Measurements from ENCODE around the gene MAPK10.
"Not testable (repeated sequence)": the region's sequence is repeated elsewhere in the genome, so short reads cannot be mapped to it uniquely, and the experiment has no call there.

Gene MAPK10

GRCh38 chr4:86338989-86339388, 20.9 kb downstream of the MAPK10 start:
- DNase-seq (ENCODE audit: low read depth in 2 of 2, low spot score in 1 of 2): no peak

GRCh38 chr4:86338521-86338920, 21.3 kb downstream of the MAPK10 start:
- DNase-seq (ENCODE audit: low read depth in 2 of 2, low spot score in 1 of 2): no peak

- DNase-seq (ENCODE audit: low read depth in 2 of 2, low spot score in 1 of 2): no peak
Observed at GRCh38 chr4:86334020-86334750, 25.7 kb downstream of the MAPK10 start.

- no peak for DNase-seq (ENCODE audit: low read depth in 2 of 2, low spot score in 1 of 2)
Observed at GRCh38 chr4:86333236-86333635, 26.6 kb downstream of the MAPK10 start.

GRCh38 chr4:86330961-86331742, 28.7 kb downstream of the MAPK10 start:
- DNase-seq (ENCODE audit: low read depth in 2 of 2, low spot score in 1 of 2): no peak

GRCh38 chr4:86330411-86330810, 29.4 kb downstream of the MAPK10 start:
- DNase-seq (ENCODE audit: low read depth in 2 of 2, low spot score in 1 of 2): not testable (repeated sequence)

- no peak for DNase-seq (ENCODE audit: low read depth in 2 of 2, low spot score in 1 of 2)
Observed at GRCh38 chr4:86329431-86329830, 30.4 kb downstream of the MAPK10 start.

- DNase-seq (ENCODE audit: low read depth in 2 of 2, low spot score in 1 of 2): no peak
Observed at GRCh38 chr4:86326400-86326799, 33.5 kb downstream of the MAPK10 start.

GRCh38 chr4:86319390-86319789, 40.5 kb downstream of the MAPK10 start:
- DNase-seq (ENCODE audit: low read depth in 2 of 2, low spot score in 1 of 2): no peak

- DNase-seq (ENCODE audit: low read depth in 2 of 2, low spot score in 1 of 2): no peak
Observed at GRCh38 chr4:86315579-86315978, 44.3 kb downstream of the MAPK10 start.

- DNase-seq (ENCODE audit: low read depth in 2 of 2, low spot score in 1 of 2): no peak
Observed at GRCh38 chr4:86313656-86314055, 46.2 kb downstream of the MAPK10 start.

GRCh38 chr4:86307432-86307831, 52.4 kb downstream of the MAPK10 start:
- DNase-seq (ENCODE audit: low read depth in 2 of 2, low spot score in 1 of 2): no peak

- DNase-seq (ENCODE audit: low read depth in 2 of 2, low spot score in 1 of 2): no peak
Observed at GRCh38 chr4:86306816-86307215, 53.0 kb downstream of the MAPK10 start.

- no peak for DNase-seq (ENCODE audit: low read depth in 2 of 2, low spot score in 1 of 2)
Observed at GRCh38 chr4:86302830-86303229, 57.0 kb downstream of the MAPK10 start.

GRCh38 chr4:86302251-86302650, 57.6 kb downstream of the MAPK10 start:
- no peak for DNase-seq (ENCODE audit: low read depth in 2 of 2, low spot score in 1 of 2)

- DNase-seq (ENCODE audit: low read depth in 2 of 2, low spot score in 1 of 2): no peak
Observed at GRCh38 chr4:86300516-86300915, 59.3 kb downstream of the MAPK10 start.

GRCh38 chr4:86296865-86297264, 63.0 kb downstream of the MAPK10 start:
- DNase-seq (ENCODE audit: low read depth in 2 of 2, low spot score in 1 of 2): no peak

GRCh38 chr4:86294883-86295282, 65.0 kb downstream of the MAPK10 start:
- no peak for DNase-seq (ENCODE audit: low read depth in 2 of 2, low spot score in 1 of 2)

- DNase-seq (ENCODE audit: low read depth in 2 of 2, low spot score in 1 of 2): no peak
Observed at GRCh38 chr4:86291180-86291579, 68.7 kb downstream of the MAPK10 start.

GRCh38 chr4:86286726-86287125, 73.1 kb downstream of the MAPK10 start:
- DNase-seq (ENCODE audit: low read depth in 2 of 2, low spot score in 1 of 2): no peak

- no peak for DNase-seq (ENCODE audit: low read depth in 2 of 2, low spot score in 1 of 2)
Observed at GRCh38 chr4:86283371-86283770, 76.5 kb downstream of the MAPK10 start.

- DNase-seq (ENCODE audit: low read depth in 2 of 2, low spot score in 1 of 2): no peak
Observed at GRCh38 chr4:86280246-86280645, 79.6 kb downstream of the MAPK10 start.
